ENCODE measurements around the gene ATXN1.

The ATXN1 gene

GRCh38 chr6:16394632-16395031 is 366.6 kb downstream of the ATXN1 start:
- H2AFZ ChIP-seq (ENCODE audit: low read length), result no peak overlapping the region
- no peak overlapping the region for H3K4me3 ChIP-seq (ENCODE audit: low read length, poor library complexity, severe bottlenecking)
- H4K20me1 ChIP-seq (ENCODE audit: insufficient read depth, low read length, poor library complexity, severe bottlenecking), result no peaks in the 10 kb centered on the region
- no peaks in the 10 kb centered on the region for H3K79me2 ChIP-seq (ENCODE audit: insufficient read depth, low read length)
- H3K9me2 ChIP-seq (replicated peaks; ENCODE audit: low read depth, low read length), result no peaks in the 10 kb centered on the region
- TF ChIP-seq, protein P1, sequence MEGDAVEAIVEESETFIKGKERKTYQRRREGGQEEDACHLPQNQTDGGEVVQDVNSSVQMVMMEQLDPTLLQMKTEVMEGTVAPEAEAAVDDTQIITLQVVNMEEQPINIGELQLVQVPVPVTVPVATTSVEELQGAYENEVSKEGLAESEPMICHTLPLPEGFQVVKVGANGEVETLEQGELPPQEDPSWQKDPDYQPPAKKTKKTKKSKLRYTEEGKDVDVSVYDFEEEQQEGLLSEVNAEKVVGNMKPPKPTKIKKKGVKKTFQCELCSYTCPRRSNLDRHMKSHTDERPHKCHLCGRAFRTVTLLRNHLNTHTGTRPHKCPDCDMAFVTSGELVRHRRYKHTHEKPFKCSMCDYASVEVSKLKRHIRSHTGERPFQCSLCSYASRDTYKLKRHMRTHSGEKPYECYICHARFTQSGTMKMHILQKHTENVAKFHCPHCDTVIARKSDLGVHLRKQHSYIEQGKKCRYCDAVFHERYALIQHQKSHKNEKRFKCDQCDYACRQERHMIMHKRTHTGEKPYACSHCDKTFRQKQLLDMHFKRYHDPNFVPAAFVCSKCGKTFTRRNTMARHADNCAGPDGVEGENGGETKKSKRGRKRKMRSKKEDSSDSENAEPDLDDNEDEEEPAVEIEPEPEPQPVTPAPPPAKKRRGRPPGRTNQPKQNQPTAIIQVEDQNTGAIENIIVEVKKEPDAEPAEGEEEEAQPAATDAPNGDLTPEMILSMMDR (conservative IDR thresholded peaks at IDR 0.05; ENCODE audit: low read length), result no peak
- H3K4me1 ChIP-seq (ENCODE audit: insufficient read depth, low read length, poor library complexity, severe bottlenecking), result no peaks in the 10 kb centered on the region
- H3K4me2 ChIP-seq (ENCODE audit: low read depth, low read length, poor library complexity, severe bottlenecking), result no peak overlapping the region
- H3K9ac ChIP-seq (ENCODE audit: low read depth, low read length, poor library complexity, severe bottlenecking), result no peak overlapping the region
- no peaks in the 10 kb centered on the region for H3K27me3 ChIP-seq (ENCODE audit: insufficient read depth, low read length, poor library complexity, severe bottlenecking)
- H3K9me3 ChIP-seq (ENCODE audit: insufficient read depth, low read depth, low read length), result no peaks in the 10 kb centered on the region
- no peaks in the 10 kb centered on the region for H3K36me3 ChIP-seq (ENCODE audit: insufficient read depth, low read length)
- no peaks in the 10 kb centered on the region for H3F3A ChIP-seq (ENCODE audit: low read depth)

DNA sequence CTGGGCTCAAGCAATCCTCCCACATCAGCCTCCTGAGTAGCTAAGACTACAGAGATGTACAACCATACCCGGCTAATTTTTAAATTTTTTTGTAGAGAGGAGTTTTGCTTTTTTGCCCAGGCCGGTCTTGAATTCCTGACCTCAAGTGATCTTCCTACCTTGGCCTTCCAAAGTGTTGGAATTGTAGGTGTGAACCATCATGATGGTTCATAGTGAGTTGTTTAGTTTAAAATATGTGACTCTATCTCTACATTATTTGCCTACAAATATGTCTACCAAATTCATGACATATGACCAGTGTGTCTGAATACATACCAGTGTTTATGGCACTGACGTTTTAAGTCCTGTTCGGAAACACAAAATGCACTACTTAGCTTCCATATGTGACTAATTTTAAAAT is 367.9 kb downstream of the ATXN1 start:
- Histone ChIP-seq H3K9ac (ENCODE audit: low read depth, low read length, poor library complexity, severe bottlenecking) (no peak overlapping the region), H3K79me2 (ENCODE audit: insufficient read depth, low read length) (no peaks in the 10 kb centered on the region), H3K4me2 (ENCODE audit: low read depth, low read length, poor library complexity, severe bottlenecking) (no peak overlapping the region), H3K36me3 (ENCODE audit: insufficient read depth, low read length) (no peaks in the 10 kb centered on the region), H3K27me3 (ENCODE audit: insufficient read depth, low read length, poor library complexity, severe bottlenecking) (no peaks in the 10 kb centered on the region), H3K9me3 (ENCODE audit: insufficient read depth, low read depth, low read length) (no peaks in the 10 kb centered on the region), H3K9me2 (replicated peaks; ENCODE audit: low read depth, low read length) (no peaks in the 10 kb centered on the region), H3K4me1 (ENCODE audit: insufficient read depth, low read length, poor library complexity, severe bottlenecking) (no peaks in the 10 kb centered on the region), H3K4me3 (ENCODE audit: low read length, poor library complexity, severe bottlenecking) (no peak overlapping the region), H3F3A (ENCODE audit: low read depth) (no peaks in the 10 kb centered on the region), H4K20me1 (ENCODE audit: insufficient read depth, low read length, poor library complexity, severe bottlenecking) (no peaks in the 10 kb centered on the region), H2AFZ (ENCODE audit: low read length) (no peak overlapping the region)
- no peak for TF ChIP-seq EZH2phosphoT487 (IDR thresholded peaks at IDR 0.05; ENCODE audit: borderline replicate concordance)
- TF ChIP-seq, protein P1 (conservative IDR thresholded peaks at IDR 0.05; ENCODE audit: low read length), result no peak

GRCh38 chr6:16392010-16392409 is 369.2 kb downstream of the ATXN1 start:
- Histone ChIP-seq H4K20me1 (ENCODE audit: insufficient read depth, low read length, poor library complexity, severe bottlenecking) (no peaks in the 10 kb centered on the region), H2AFZ (ENCODE audit: low read length) (no peak overlapping the region), H3K9me2 (replicated peaks; ENCODE audit: low read depth, low read length) (no peaks in the 10 kb centered on the region), H3K4me2 (ENCODE audit: low read depth, low read length, poor library complexity, severe bottlenecking) (no peak overlapping the region), H3F3A (ENCODE audit: low read depth) (no peaks in the 10 kb centered on the region), H3K36me3 (ENCODE audit: insufficient read depth, low read length) (no peaks in the 10 kb centered on the region), H3K4me3 (ENCODE audit: low read length, poor library complexity, severe bottlenecking) (no peak overlapping the region), H3K79me2 (ENCODE audit: insufficient read depth, low read length) (no peaks in the 10 kb centered on the region), H3K27me3 (ENCODE audit: insufficient read depth, low read length, poor library complexity, severe bottlenecking) (no peaks in the 10 kb centered on the region), H3K9ac (ENCODE audit: low read depth, low read length, poor library complexity, severe bottlenecking) (no peak overlapping the region), H3K4me1 (ENCODE audit: insufficient read depth, low read length, poor library complexity, severe bottlenecking) (no peaks in the 10 kb centered on the region), H3K9me3 (ENCODE audit: insufficient read depth, low read depth, low read length) (no peaks in the 10 kb centered on the region)
- no peak for TF ChIP-seq EZH2phosphoT487 (IDR thresholded peaks at IDR 0.05; ENCODE audit: borderline replicate concordance)
- TF ChIP-seq, protein P1 (conservative IDR thresholded peaks at IDR 0.05; ENCODE audit: low read length), result no peak

Data from Loucy (cell line).